GM19238 (cell line): ENCODE data around the gene RESF1.
"Not testable (repeated sequence)": the region's sequence is repeated elsewhere in the genome, so short reads cannot be mapped to it uniquely, and the experiment has no call there.

ENCODE experiments used
- DNase-seq: peaks from one replicate; pipeline ENCODE4 v3.0.0; 2011; ENCODE audit warnings: low spot score; ENCODE audit not compliant: insufficient read length

The RESF1 gene, protein sequence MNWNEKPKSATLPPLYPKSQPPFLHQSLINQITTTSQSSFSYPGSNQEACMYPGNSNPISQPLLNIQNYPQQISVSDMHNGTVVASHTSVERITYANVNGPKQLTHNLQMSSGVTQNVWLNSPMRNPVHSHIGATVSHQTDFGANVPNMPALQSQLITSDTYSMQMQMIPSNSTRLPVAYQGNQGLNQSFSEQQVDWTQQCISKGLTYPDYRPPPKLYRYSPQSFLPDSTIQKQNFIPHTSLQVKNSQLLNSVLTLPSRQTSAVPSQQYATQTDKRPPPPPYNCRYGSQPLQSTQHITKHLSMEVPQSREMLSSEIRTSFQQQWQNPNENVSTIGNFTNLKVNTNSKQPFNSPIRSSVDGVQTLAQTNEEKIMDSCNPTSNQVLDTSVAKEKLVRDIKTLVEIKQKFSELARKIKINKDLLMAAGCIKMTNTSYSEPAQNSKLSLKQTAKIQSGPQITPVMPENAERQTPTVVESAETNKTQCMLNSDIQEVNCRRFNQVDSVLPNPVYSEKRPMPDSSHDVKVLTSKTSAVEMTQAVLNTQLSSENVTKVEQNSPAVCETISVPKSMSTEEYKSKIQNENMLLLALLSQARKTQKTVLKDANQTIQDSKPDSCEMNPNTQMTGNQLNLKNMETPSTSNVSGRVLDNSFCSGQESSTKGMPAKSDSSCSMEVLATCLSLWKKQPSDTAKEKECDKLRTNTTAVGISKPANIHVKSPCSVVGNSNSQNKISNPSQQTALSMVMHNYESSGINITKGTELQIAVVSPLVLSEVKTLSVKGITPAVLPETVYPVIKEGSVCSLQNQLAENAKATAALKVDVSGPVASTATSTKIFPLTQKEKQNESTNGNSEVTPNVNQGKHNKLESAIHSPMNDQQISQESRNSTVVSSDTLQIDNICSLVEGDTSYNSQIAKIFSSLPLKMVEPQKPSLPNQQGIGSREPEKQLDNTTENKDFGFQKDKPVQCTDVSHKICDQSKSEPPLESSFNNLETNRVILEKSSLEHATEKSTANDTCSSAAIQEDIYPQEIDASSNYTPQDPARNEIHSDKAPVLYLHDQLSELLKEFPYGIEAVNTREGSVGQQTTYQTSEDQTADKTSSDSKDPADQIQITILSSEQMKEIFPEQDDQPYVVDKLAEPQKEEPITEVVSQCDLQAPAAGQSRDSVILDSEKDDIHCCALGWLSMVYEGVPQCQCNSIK (N-terminal part only)

GRCh38 chr12:31959161-31959700, at the start of gene RESF1:
RESF1 (plus strand) TSS chr12:31959415; CDS start chr12:31980956, 21,541 bp downstream.
- peak; percentile 80 for DNase-seq

- DNase-seq, result no peak
Observed at GRCh38 chr12:31914927-31915326, 44.3 kb upstream of the RESF1 start.

DNA sequence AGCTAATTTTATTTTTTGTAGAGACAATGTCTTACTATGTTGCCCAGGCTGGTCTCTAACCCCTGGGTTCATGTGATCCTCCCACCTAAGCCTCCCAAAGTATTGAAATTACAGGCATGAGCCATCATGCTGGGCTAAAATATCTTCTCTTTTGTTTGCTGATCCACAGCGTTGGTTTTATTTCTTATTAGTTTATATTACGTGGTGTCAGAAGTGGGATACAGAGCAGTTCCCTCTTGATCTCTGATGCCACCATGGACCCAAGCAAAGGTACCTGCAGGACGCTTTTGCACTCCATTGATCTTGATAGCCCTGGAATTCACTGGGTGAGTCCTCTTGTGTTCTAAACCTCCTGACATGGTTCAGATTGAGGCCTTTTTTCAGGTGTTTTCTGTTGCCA, 43.8 kb upstream of the RESF1 start:
- DNase-seq, result no peak

GRCh38 chr12:31922341-31923062, 36.7 kb upstream of the RESF1 start:
- DNase-seq, result no peak

DNA sequence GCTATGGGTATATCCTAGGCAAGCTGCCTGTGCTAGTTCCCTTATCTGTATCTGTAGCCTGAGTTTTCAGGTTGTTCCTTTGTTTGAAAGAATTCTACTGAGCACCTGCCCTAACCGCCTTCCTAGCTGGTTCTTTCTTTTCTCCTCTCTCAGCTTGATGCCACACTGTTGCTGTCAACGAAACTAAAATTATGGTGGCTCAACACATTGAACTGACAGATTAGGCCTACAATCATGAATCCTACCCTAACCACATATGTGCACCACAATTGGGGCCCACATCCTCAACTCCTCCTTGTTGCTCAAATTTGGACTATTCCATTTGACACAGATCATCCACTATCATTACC, 36.2 kb upstream of the RESF1 start:
- DNase-seq, result no peak

DNA sequence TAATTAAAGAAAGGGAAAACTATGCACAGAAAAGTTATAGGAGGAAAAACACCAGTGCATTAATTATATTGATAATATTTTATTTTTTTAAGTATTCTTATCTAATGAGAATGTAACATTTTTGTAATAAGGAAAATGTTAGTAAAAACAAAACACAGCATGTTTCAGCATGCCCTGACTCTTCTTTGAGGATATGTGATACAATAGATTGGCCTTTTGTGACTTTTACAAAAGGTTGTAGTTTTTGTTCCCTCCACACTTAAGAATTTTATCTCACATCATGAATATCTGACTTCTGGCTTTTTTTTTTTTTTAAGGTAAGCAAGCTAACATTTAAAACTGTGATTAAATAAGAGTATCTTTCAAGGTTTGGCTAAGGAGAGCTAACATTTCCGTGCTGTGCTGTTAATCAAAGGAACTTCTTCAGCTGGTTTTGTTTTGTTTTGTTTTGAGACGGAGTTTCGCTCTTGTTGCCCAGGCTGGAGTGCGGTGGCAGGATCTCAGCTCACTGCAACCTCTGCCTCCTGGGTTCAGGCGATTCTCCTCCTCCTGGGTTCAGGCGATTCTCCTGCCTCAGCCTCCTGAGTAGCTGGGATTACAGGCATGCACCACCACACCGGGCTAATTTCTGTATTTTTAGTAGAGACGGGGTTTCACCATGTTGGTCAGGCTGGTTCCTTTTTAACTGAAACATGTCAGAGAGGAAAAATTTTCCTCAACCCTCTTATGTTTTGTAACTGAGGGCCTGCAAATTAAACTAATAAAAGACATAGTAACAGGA, 30.8 kb upstream of the RESF1 start:
- no peak for DNase-seq

DNA sequence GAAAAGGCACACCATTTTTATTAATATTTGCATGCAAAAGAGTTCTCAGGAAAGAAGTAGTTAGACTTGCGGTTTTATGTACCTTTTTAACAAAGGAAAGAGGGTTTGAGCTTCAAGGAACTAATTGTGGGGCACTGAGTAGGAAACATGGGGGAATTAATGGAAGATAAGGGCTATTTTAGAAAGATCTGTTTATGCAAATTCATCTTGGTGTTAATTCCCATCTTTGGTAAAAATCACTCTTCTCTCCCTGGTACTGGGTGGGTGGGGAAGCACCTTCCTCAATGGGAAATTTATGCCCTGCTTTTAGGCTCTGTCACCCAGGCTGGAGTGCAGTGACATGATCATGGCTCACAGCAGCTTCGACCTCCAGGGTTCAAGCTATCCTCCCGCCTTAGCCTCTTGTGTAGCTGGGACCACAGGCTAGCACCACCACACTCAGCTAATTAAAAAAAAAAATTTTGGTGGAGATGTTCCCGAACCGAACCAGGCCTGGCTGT, 30.1 kb upstream of the RESF1 start:
- DNase-seq, result no peak

DNA sequence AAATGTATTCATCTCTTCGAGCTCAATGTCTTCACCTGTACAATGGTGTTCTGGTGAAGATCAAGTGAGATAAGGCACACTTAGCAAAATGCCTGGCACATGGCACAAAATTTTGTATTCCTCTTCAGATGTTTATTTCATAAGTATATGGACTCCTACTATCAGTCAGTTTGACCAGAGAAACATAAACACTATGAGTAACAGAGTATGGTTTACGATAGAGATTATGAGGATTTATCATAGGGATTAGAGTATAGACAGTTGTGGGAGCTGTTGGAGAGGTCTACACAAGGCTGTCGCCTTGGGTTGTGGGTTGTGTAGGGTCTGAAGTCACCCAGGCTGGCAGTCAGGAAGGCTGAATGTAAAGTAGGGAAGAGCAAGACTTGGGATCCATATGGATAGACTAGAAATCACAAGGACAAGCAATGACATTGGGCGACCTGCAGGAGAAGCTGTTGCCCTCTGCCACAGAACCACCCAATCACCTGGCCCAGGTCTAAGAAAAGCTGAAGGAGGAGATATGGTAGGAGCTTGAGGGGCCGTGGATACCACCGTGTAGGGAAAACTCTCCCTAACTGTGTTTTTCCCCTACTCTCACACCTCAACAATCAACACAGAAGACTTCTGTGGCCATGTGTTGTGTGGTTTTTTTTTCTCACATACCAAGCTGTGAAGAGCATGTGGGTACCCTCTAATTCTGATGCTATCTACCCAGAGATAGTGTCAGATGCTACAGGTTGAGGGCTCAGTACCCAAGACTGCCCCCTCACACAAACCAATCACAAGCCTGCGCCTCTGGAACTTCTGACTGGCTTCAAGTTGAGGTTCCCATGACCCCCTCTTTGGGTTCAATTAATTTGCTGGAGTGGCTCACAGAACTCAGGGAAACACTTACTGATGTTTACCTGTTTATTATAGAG, 27.2 kb upstream of the RESF1 start:
- no peak for DNase-seq

DNA sequence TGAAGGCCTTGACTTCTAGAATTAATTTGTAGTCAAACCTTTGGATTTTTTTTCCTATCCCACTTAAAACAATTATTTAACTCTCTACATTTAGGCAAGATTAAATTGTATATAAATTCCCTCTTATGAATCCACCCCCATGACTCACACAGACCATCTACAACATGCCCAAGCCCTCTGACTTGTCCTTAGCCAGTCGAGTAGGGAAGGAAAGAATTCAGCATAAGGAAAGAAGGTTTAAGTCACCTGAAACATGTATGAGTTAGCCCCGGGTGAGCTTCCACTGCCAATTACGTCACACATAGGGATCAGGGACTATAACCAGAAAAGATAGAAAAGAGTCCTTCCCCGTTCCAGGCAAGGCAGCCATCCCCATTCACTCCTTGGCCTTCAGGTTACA, 14.9 kb upstream of the RESF1 start:
- DNase-seq, result no peak

DNA sequence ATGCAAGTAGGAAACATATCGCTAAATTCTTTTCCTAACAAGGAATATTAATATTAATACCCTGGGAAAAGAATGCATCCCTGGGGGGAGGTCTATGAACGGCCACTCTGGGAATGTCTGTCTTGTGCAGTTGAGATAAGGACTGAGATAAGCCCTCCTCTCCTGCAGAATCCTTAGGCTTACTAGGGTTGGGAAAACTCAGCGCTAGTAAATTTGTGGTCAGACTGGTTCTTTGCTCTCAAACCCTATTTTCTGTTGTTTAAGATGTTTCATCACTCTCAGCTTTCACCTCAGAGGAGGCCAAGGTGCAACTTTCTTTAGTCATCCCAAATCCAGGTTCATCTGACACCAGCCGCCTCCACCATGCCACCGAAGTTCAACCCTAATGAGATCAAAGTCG, 11.2 kb upstream of the RESF1 start:
- no peak for DNase-seq

DNA sequence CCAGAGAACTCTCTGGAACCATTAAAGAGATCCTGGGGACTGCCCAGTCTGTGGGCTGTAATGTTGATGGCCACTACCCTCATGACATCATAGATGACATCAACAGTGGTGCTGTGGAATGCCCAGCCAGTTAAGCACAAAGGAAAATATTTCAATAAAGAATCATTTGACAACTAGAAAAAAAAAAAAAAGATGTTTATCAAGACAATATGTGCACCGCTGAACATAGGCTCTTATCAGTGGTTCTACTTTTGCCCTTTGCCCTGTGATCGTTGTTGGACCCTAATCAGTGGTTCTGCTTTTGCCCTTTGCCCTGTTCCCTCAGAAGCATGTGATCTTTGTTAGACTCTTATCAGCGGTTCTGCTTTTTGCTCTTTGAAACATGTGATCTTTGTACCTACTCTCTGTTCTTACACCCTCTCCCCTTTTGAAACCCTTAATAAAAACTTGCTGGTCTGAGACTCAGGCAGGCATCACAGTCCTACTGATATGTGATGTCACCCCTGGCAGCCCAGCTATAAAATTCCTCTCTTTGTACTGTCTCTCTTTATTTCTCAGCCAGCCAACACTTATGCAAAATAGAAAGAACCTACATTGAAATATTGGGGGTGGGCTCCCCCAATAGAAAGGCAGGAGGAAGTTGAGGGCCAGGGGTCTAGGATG, 10.4 kb upstream of the RESF1 start:
- DNase-seq, result not testable (repeated sequence)

DNA sequence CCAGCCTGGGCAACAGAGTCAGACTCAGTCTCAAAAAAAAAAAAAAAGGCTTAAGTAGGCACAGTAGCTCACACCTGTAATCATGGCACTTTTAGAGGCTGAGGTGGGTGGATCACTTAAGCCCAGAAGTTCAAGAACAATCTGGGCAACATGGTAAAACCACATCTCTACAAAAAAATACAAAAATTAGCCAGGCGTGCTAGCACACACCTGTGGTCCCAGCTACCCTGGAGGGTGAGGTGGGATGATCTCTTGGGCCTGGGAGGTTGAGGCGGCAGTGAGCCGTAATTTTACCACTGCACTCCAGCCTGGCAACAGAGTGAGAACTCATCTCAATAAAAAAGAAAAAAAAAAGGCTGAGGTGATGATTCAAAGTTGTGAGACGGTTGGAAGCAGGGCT, 9.1 kb upstream of the RESF1 start:
- no peak for DNase-seq

DNA sequence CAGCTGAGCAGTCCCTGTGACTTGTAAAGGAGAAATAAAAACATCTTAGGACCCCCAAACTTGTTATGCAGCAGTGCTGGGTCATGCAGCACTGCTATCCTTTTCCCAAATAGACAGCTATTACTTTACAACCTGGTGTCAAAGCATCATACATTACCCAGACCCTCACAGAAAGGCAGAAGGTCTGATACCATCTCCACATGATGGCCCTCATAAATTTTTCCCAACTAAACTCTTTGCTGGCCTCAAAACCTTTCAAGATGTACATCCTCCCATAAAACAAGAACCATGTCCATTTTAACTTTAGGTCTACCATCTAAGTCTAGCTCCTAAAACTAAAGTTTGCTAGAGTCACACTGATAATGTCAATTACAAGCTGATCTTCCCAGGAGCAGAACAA, 8.7 kb upstream of the RESF1 start:
- DNase-seq, result no peak

GRCh38 chr12:31951008-31951407, 8.2 kb upstream of the RESF1 start:
- DNase-seq, result no peak

DNA sequence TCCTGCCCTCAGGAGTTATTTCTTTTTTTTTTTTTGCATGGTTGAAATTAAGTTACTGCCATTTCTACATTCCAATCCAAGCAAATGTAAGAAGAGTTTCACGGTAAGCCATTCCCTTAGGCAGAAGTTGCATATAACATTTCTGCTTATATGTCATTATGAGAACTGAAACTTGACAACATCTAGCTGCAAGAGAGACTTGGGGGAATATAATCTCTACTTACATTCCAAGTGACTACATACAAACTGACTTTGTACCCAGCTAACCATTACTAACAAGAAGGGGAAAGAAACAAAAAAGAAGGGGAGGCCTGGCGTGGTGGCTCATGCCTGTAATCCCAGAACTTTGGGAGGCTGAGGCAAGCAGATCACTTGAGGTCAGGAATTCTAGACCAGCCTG, 7.3 kb upstream of the RESF1 start:
- DNase-seq, result no peak

- no peak for DNase-seq
Observed at GRCh38 chr12:31952418-31952817, 6.8 kb upstream of the RESF1 start.

DNA sequence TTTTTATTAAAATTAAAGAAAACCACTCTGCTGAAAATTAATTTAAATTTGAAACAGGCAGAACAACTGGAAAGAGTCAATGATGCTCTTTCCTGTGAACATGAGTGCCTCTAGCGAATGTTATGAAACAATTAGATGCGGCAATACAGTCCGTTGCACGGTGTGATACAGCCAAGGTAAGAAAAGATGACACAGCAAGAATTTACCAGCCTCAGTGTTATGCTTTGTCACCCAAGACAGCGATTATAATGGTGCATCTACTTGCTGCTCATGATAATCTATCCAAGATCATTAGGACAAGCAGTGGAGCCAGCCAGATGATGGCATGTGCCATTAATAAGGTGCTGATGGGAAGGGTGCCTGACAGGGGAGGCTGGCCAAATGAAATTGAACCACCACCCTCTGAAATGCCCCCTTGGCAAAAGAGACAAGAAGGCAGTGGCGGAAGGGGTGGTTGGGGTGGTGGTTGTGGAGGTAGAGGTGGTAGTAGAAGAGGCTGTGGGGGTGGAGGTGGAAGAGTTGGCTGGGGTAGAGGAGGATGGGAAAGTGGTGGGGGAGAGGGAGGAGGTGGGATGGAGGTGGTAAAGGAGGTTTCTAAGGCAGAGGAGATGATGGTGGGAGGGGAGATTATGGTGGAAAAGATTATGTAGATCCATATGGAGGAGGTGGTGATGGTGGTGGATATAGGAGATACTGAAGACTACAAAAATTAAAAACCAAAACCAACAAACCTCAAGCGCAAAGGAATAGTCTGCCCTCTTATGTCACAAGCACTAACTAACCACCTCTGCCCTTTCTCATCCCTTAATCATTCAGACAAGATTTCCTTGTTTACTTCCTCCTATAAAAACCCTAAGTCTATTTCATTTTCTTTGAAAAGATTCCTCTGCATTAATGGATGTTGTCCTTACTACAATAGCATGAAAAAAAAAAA, 4.0 kb upstream of the RESF1 start:
- DNase-seq, result no peak
